SK-N-SH (cell line): ENCODE measurements around the gene ARL17A. TPM values are rescaled to one million over a fixed set of nuclear protein-coding genes. Genes with fewer than 3 reads are reported as not detected.
"Not testable (repeated sequence)": the region's sequence is repeated elsewhere in the genome, so short reads cannot be mapped to it uniquely, and the experiment has no call there.

Experiments used
- CTCF ChIA-PET: fragments of 300-600, 350-600 bp; formaldehyde crosslinking; extraction: SDS; loops from one replicate; lab custom pipeline; 2021; lab: Yijun Ruan, JAX
- POLR2A ChIA-PET: fragments of 350-600 bp; sonication (Branson Sonifier 250); formaldehyde crosslinking; extraction: SDS; loops from one replicate; lab custom pipeline; 2020; ENCODE audit warnings: antibody characterized with exemption, inconsistent platforms; lab: Yijun Ruan, JAX
- DNase-seq: peaks from one replicate; pipeline ENCODE4 v3.0.0; 2012
- H2AFZ ChIP-seq: fragments of 200-600 bp; sonication (generic); 2 replicates; pipeline ENCODE4 v1.8.1; 2016; ENCODE audit warnings: antibody characterized with exemption, mild to moderate bottlenecking, low read depth
- H3F3A ChIP-seq: fragments of 200-600 bp; sonication (generic); replicated peaks from 2 replicates; pipeline ENCODE3; 2016; ENCODE audit warnings: antibody characterized with exemption, mild to moderate bottlenecking; ENCODE audit not compliant: insufficient read depth
- H3K27ac ChIP-seq, 2 experiments: fragments of 200-500 bp in 1 of 2; fragments of 200-600 bp in 1 of 2; sonication (Bioruptor generic) in 1 of 2; sonication (generic), shearing (Covaris generic) in 1 of 2; 2 replicates each; pipeline versions ENCODE4 v1.5.1 to v1.6.1; 2014 to 2016; ENCODE audit warnings: low read depth in 2 of 2, inconsistent platforms in 1 of 2, low read length in 1 of 2, mild to moderate bottlenecking in 1 of 2, mixed read lengths in 1 of 2
- H3K27me3 ChIP-seq: fragments of 200-600 bp; sonication (generic), shearing (Covaris generic); 2 replicates; pipeline ENCODE4 v1.6.1; 2016; ENCODE audit warnings: mixed run types; ENCODE audit not compliant: insufficient read depth
- H3K36me3 ChIP-seq, 2 experiments: fragments of 200-500 bp in 1 of 2; fragments of 200-600 bp in 1 of 2; sonication (Bioruptor generic) in 1 of 2; sonication (generic) in 1 of 2; replicated peaks in 1 of 2; 2 replicates each; pipeline versions ENCODE3 to v1.5.1; 2014 to 2016; ENCODE audit warnings: low read length in 1 of 2, mild to moderate bottlenecking in 1 of 2; ENCODE audit not compliant: insufficient read depth in 2 of 2, control insufficient read depth in 1 of 2
- H3K4me1 ChIP-seq, 2 experiments: fragments of 200-500 bp in 1 of 2; fragments of 200-600 bp in 1 of 2; sonication (Bioruptor generic) in 1 of 2; sonication (generic), shearing (Covaris generic) in 1 of 2; 2 replicates each; pipeline versions ENCODE4 v1.5.1 to v1.6.1; 2014 to 2016; ENCODE audit warnings: low read depth in 1 of 2, low read length in 1 of 2, mixed run types in 1 of 2; ENCODE audit not compliant: insufficient read depth in 2 of 2, control insufficient read depth in 1 of 2
- H3K4me2 ChIP-seq: fragments of 200-600 bp; sonication (generic), shearing (Covaris generic); 2 replicates; pipeline ENCODE4 v1.6.1; 2017; ENCODE audit warnings: mixed run types
- H3K4me3 ChIP-seq, 2 experiments: fragments of 200-500 bp in 1 of 2; fragments of 200-600 bp in 1 of 2; sonication (Bioruptor generic) in 1 of 2; sonication (generic), shearing (Covaris generic) in 1 of 2; 2 replicates each; pipeline versions ENCODE4 v1.5.1 to v1.8.1; 2014 to 2016; ENCODE audit warnings: low read depth in 2 of 2, inconsistent platforms in 1 of 2, low read length in 1 of 2, mild to moderate bottlenecking in 1 of 2, mixed read lengths in 1 of 2, moderate library complexity in 1 of 2
- H3K79me2 ChIP-seq: fragments of 200-600 bp; sonication (generic); 2 replicates; pipeline ENCODE4 v1.8.1; 2017; ENCODE audit warnings: mild to moderate bottlenecking; ENCODE audit not compliant: insufficient read depth
- H3K9ac ChIP-seq: fragments of 200-600 bp; sonication (generic); 2 replicates; pipeline ENCODE4 v1.6.1; 2017; ENCODE audit warnings: mixed run types
- H3K9me2 ChIP-seq: fragments of 200-600 bp; sonication (generic); 2 replicates; pipeline ENCODE4 v1.6.1; 2017; ENCODE audit warnings: mixed run types
- H3K9me3 ChIP-seq: fragments of 200-600 bp; sonication (generic); 2 replicates; pipeline ENCODE4 v1.6.1; 2017; ENCODE audit warnings: mixed run types, mild to moderate bottlenecking, moderate library complexity
- H4K20me1 ChIP-seq: fragments of 200-600 bp; sonication (generic); 2 replicates; pipeline ENCODE4 v1.6.1; 2017; ENCODE audit warnings: mild to moderate bottlenecking, mixed run types; ENCODE audit not compliant: insufficient read depth
- WGBS: methylation state at CpG from one replicate; pipeline ENCODE4 v1.1.6; 2017; ENCODE audit warnings: low lambda C conversion rate; 5-methylcytosine and 5-hydroxymethylcytosine counted together
- polyA plus RNA-seq, 3 experiments: library from polyadenylated mRNA; depleted of rRNA; stranded (reverse); fragments of >200 nt; gene quantifications; 2 replicates each; pipeline ENCODE4 v1.2.3, GENCODE V29; 2012

The ARL17A gene
- polyA plus RNA-seq, 1 of the 3 experiments (the other 2 are of a cell fraction) = 2.9 TPM

- DNase-seq, POLR2A ChIA-PET, H3K4me3 ChIP-seq, H3F3A ChIP-seq, H4K20me1 ChIP-seq, H3K27me3 ChIP-seq, H3K27ac ChIP-seq, H3K9ac ChIP-seq, H3K9me3 ChIP-seq, CTCF ChIA-PET, H3K9me2 ChIP-seq, H3K4me1 ChIP-seq, H3K4me2 ChIP-seq, H2AFZ ChIP-seq, H3K79me2 ChIP-seq, H3K36me3 ChIP-seq: not testable (repeated sequence)
- WGBS = no CpG with 5 or more reads among the region's 3 CpGs
Observed at GRCh38 chr17:46617121-46617520, 37.6 kb upstream of the ARL17A start.

DNA sequence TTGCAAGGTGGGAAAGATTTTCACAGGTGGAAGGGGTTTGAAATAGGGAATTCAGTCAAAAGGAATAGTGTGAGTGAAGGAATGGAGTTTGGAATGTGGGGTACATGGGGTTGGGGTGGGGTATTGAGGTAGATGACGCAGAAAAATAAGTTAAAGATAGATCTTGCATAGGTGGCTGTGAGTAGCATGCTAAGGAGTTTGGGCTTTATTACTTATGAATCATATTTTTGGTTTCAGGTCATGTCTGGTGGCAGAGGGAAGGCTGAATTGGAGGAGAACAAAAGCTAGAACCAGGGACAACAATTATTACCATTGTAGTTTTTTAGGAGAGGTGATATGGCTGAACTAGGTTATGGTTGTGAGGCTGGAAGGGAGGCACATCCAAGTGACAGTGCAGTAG lies 34.4 kb upstream of the ARL17A start:
- H3K27me3 ChIP-seq, H2AFZ ChIP-seq, POLR2A ChIA-PET, H3K36me3 ChIP-seq, H3K9me3 ChIP-seq, H3K9ac ChIP-seq, H3K79me2 ChIP-seq, H3K27ac ChIP-seq, H3K4me2 ChIP-seq, DNase-seq, H4K20me1 ChIP-seq, H3K4me3 ChIP-seq, H3F3A ChIP-seq, CTCF ChIA-PET, H3K9me2 ChIP-seq, H3K4me1 ChIP-seq: not testable (repeated sequence)
- no CpG with 5 or more reads among the region's 1 CpG for WGBS

DNA sequence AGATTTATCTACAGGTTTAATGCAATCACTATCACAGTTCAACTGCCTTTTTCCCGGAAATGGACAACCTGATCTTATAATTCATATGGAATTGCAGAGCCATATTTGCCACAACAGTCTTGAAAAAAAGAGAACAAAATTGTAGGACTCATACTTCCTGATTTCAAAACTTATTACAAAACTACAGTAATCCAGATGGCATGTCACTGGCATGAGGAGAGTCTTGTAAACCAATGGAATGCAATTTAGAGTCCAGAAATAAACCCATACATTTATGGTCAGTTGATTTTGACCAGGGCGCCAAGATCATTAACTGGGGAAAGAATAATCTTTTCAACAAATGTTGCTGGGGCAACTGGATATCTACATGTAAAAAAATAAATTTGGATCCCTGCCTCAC lies 31.8 kb upstream of the ARL17A start:
- POLR2A ChIA-PET, DNase-seq, CTCF ChIA-PET, H3K9me2 ChIP-seq, H3F3A ChIP-seq, H3K9ac ChIP-seq, H3K4me2 ChIP-seq, H3K4me3 ChIP-seq, H3K4me1 ChIP-seq, H3K27me3 ChIP-seq, H4K20me1 ChIP-seq, H2AFZ ChIP-seq, H3K79me2 ChIP-seq, H3K36me3 ChIP-seq, H3K27ac ChIP-seq, H3K9me3 ChIP-seq: not testable (repeated sequence)
- WGBS = 86% methylated on average over 1 of the region's 2 CpGs

GRCh38 chr17:46603125-46603524 lies 23.6 kb upstream of the ARL17A start:
- H3K79me2 ChIP-seq, H3K4me1 ChIP-seq, CTCF ChIA-PET, POLR2A ChIA-PET, H2AFZ ChIP-seq, H3K27me3 ChIP-seq, H3F3A ChIP-seq, H3K4me2 ChIP-seq, H3K27ac ChIP-seq, H4K20me1 ChIP-seq, H3K9me2 ChIP-seq, H3K4me3 ChIP-seq, H3K9ac ChIP-seq, DNase-seq, H3K9me3 ChIP-seq, H3K36me3 ChIP-seq: not testable (repeated sequence)

DNA sequence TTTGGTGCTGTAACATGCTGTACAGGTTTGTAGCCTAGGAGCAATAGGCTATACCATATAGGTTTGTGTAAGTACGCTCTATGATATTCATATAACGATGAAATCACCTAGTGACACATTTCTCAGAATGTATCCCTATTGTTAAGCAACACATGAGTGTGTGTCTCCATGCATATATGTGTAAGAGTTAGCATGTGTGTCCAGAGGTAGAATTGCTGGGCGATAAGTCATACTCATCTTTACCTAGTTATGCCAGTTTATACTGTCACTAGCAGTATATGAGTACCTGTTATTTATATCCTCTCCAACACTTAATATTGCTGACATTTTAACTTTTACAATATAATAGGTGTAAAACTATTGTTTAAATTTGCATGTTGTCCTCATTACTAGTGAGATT lies 21.3 kb upstream of the ARL17A start:
- WGBS = no CpG with 5 or more reads among the region's 3 CpGs
- H3K79me2 ChIP-seq, CTCF ChIA-PET: not testable (repeated sequence)

DNA sequence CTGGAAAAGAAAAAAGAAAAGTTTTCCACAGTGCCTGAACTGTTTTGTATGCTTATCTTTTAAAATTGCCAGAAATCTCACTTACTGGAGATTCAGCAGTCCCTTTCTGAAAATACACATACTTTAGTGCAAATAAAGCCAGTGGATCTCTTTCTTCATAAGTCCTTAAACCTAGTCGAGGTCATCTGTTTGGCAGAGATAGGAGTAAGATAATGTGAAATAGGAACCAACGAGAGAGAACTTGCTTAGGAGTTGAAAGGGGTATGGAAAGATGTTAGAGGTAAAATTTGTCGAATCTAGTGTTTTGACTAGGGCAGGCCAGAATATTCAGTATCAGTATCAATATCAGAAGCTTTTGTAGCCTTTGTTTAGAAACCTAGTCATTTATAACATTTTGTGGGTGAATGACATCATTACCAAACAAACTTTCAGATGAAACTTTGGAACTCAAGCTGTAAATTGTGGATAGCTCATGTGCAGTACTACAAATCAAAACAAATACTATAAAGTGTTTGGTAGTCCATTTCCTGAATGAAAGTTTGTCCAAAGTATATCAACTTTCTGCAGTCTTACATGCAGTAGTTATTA lies 18.9 kb upstream of the ARL17A start:
- H4K20me1 ChIP-seq, H3K27me3 ChIP-seq, H3K9me3 ChIP-seq, H3K4me1 ChIP-seq, H3K9me2 ChIP-seq, H2AFZ ChIP-seq, H3K9ac ChIP-seq, H3K36me3 ChIP-seq, H3K4me3 ChIP-seq, POLR2A ChIA-PET, H3K27ac ChIP-seq, H3K4me2 ChIP-seq, H3K79me2 ChIP-seq, H3F3A ChIP-seq, DNase-seq, CTCF ChIA-PET: not testable (repeated sequence)
- 74% methylated on average over 3 of the region's 3 CpGs for WGBS

More for the DNA sequence above, 21.3 kb upstream of the ARL17A start:
- POLR2A ChIA-PET, H3K27ac ChIP-seq, H3K4me1 ChIP-seq, H3K36me3 ChIP-seq, H3F3A ChIP-seq, H3K9me2 ChIP-seq, H3K27me3 ChIP-seq, H3K4me3 ChIP-seq, H3K4me2 ChIP-seq, H4K20me1 ChIP-seq, H3K9me3 ChIP-seq, DNase-seq, H2AFZ ChIP-seq, H3K9ac ChIP-seq: not testable (repeated sequence)

- H3K36me3 ChIP-seq, H3K9ac ChIP-seq, H4K20me1 ChIP-seq, H3K9me2 ChIP-seq, H3K27ac ChIP-seq, H3K79me2 ChIP-seq, H3K4me1 ChIP-seq, POLR2A ChIA-PET, DNase-seq, H3K4me3 ChIP-seq, H3F3A ChIP-seq, H2AFZ ChIP-seq, H3K4me2 ChIP-seq, H3K27me3 ChIP-seq, CTCF ChIA-PET, H3K9me3 ChIP-seq: not testable (repeated sequence)
- WGBS = no CpG with 5 or more reads among the region's 7 CpGs
Observed at GRCh38 chr17:46591332-46591731, 11.8 kb upstream of the ARL17A start.
